Kidney tubule cell (primary cell): Measurements from ENCODE around the gene SLC38A11.

Experiments used
- DNase-seq: peaks from one replicate; pipeline ENCODE4 v3.0.0-alpha.2; 2018; ENCODE audit warnings: low spot score

SLC38A11 gene

GRCh38 chr2:164972216-164972615, 16.9 kb upstream of the SLC38A11 start:
- no peak for DNase-seq

GRCh38 chr2:164969909-164970690, 14.8 kb upstream of the SLC38A11 start:
- DNase-seq: no peak

GRCh38 chr2:164967781-164968228, 12.5 kb upstream of the SLC38A11 start:
- DNase-seq: peak; percentile 100

- no peak for DNase-seq
These were observed 12.0 kb upstream of the SLC38A11 start for GRCh38 chr2:164967361-164967760.

- DNase-seq: no peak
These were observed 9.4 kb upstream of the SLC38A11 start for GRCh38 chr2:164964700-164965099.

- no peak for DNase-seq
These were observed 4.8 kb upstream of the SLC38A11 start for GRCh38 chr2:164960159-164960558.

- no peak for DNase-seq
These were observed 1.1 kb downstream of the SLC38A11 start for GRCh38 chr2:164954186-164954585.

GRCh38 chr2:164953279-164953678, 2.0 kb downstream of the SLC38A11 start:
- DNase-seq: no peak

- DNase-seq: no peak
These were observed 3.1 kb downstream of the SLC38A11 start for GRCh38 chr2:164952057-164952702.

- DNase-seq: no peak
These were observed 6.8 kb downstream of the SLC38A11 start for GRCh38 chr2:164948540-164948939.

GRCh38 chr2:164947281-164947680, 8.0 kb downstream of the SLC38A11 start:
- DNase-seq: no peak

- DNase-seq: no peak
These were observed 12.0 kb downstream of the SLC38A11 start for GRCh38 chr2:164943289-164943688.

GRCh38 chr2:164937864-164938401, 17.4 kb downstream of the SLC38A11 start:
- DNase-seq: peak; percentile 35

- no peak for DNase-seq
These were observed 19.9 kb downstream of the SLC38A11 start for GRCh38 chr2:164935118-164936101.

GRCh38 chr2:164934401-164935117, 20.8 kb downstream of the SLC38A11 start:
- no peak for DNase-seq

GRCh38 chr2:164933671-164934189, 21.6 kb downstream of the SLC38A11 start:
- no peak for DNase-seq

- DNase-seq: no peak
These were observed 22.9 kb downstream of the SLC38A11 start for GRCh38 chr2:164932377-164932776.

- peak; percentile 34 for DNase-seq
These were observed 27.1 kb downstream of the SLC38A11 start for GRCh38 chr2:164928101-164928673.

- no peak for DNase-seq
These were observed 33.2 kb downstream of the SLC38A11 start for GRCh38 chr2:164922134-164922533.

GRCh38 chr2:164920430-164920829, 34.9 kb downstream of the SLC38A11 start:
- peak; percentile 91 for DNase-seq
